ENCODE measurements around the gene GPRIN1.

GPRIN1 gene

DNA sequence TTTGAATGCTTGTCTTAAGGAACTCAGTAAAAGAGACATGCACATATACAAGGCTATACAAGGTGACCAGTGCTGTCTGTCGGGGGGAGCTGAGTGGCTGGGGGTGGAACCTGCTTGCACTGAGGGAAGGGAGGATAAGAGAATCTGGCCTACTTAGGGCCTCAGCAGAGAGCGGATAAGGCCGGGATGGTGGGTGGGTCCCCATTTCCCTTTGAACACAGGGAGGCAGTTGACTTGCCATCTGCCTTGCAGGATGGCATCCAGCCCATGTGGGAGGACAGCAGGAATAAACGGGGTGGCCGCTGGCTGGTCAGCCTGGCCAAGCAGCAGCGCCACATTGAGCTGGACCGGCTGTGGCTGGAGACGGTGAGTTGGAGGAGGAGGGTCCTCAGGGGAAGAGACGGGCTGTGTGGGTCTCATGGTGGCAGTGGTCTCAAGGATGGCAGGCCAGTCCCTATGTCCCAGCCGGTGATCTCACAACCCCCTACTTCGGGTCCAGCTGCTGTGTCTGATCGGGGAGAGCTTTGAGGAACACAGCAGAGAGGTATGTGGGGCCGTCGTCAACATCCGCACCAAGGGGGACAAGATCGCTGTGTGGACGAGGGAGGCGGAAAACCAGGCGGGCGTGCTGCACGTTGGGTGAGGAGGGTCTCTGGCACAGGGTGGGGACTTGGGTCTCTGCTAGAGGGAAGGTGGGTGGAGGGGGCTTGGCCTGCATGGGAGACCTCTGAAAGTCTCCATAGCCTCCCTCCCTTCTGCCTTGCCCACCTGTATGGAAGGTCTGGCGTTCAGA lies 35.1 kb upstream of the GPRIN1 start:
- Mint-ChIP-seq H3K4me3 (peak overlapping the region in 2 of 3 experiments; percentile 5 to 23), H3K4me1 (peaks cover 8% of the 10 kb centered on the region), H3K9me3 (no peaks in the 10 kb centered on the region), H3K36me3 (ENCODE audit: low read depth) (no peaks in the 10 kb centered on the region), H3K27ac (no peak overlapping the region), H3K27me3 (ENCODE audit: low read depth) (peaks cover 6% of the 10 kb centered on the region)
- TF ChIP-seq, protein P1, sequence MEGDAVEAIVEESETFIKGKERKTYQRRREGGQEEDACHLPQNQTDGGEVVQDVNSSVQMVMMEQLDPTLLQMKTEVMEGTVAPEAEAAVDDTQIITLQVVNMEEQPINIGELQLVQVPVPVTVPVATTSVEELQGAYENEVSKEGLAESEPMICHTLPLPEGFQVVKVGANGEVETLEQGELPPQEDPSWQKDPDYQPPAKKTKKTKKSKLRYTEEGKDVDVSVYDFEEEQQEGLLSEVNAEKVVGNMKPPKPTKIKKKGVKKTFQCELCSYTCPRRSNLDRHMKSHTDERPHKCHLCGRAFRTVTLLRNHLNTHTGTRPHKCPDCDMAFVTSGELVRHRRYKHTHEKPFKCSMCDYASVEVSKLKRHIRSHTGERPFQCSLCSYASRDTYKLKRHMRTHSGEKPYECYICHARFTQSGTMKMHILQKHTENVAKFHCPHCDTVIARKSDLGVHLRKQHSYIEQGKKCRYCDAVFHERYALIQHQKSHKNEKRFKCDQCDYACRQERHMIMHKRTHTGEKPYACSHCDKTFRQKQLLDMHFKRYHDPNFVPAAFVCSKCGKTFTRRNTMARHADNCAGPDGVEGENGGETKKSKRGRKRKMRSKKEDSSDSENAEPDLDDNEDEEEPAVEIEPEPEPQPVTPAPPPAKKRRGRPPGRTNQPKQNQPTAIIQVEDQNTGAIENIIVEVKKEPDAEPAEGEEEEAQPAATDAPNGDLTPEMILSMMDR (IDR thresholded peaks at IDR 0.05; ENCODE audit: unreplicated experiment in 3 of 3) = no peak

DNA sequence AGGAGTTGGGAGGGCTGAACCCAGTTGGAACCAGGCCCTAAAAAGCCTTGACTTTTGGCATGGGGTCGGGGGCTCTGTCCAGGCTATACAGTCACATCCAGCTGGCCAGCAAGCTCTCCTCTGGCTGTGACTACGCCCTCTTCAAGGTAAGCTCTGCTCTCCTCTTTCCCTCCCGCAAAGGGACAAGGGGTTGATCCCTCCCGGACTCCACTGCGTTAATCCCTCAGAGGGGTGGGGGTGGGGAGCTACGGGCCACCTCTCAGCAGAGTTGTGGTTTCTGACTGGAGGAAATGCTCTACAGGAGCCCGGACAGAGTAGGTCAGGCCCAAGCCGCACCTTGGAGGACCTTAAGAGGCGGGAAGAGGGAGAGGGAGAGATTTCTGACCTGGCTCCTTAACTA lies 34.3 kb upstream of the GPRIN1 start:
- Mint-ChIP-seq H3K27ac (no peak overlapping the region), H3K4me3 (no peak overlapping the region), H3K4me1 (peaks cover 8% of the 10 kb centered on the region), H3K36me3 (ENCODE audit: low read depth) (no peaks in the 10 kb centered on the region), H3K9me3 (no peaks in the 10 kb centered on the region), H3K27me3 (ENCODE audit: low read depth) (peaks cover 6% of the 10 kb centered on the region)
- TF ChIP-seq, protein P1 (IDR thresholded peaks at IDR 0.05; ENCODE audit: unreplicated experiment in 3 of 3) = no peak

DNA sequence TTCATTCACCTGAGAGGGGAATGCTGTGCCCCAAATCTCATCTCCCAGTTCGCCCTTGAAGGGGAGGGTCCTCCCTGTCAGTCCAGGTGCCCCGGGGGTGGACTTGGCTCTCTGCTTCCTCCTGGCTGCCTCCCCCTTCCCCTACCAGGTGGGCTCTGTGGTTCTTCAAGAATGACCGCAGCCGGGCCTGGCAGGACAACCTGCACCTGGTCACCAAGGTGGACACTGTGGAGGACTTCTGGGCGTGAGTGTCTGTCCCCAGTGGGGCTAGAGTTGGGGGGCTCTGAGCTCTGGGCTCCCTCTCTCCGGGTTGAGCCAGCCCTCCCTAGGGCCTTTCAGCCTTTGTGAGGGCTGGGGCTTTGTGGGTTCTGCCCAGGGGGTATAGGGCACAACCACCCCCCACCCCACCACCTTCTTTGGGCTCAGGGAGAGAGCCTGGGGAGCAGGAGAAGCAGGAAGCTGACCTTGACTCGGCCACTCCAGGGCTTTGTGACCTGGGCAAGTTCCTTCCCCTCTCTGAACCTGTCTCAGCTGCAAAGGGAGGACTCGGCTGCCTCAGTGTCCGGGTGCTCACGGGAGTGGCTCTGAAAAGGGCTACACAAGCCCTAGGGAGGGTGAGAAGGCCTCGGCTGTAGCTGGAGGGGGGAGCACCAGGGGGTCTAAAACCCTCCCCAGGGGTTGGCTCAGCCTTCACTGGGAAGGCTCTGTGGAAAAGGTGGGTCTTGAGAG lies 33.7 kb upstream of the GPRIN1 start:
- Mint-ChIP-seq H3K27ac (no peak overlapping the region), H3K4me1 (peaks cover 3% of the 10 kb centered on the region), H3K9me3 (no peaks in the 10 kb centered on the region), H3K36me3 (ENCODE audit: low read depth) (no peaks in the 10 kb centered on the region), H3K27me3 (ENCODE audit: low read depth) (peaks cover 11% of the 10 kb centered on the region), H3K4me3 (no peak overlapping the region)
- TF ChIP-seq, protein P1 (IDR thresholded peaks at IDR 0.05; ENCODE audit: unreplicated experiment in 3 of 3) = no peak

DNA sequence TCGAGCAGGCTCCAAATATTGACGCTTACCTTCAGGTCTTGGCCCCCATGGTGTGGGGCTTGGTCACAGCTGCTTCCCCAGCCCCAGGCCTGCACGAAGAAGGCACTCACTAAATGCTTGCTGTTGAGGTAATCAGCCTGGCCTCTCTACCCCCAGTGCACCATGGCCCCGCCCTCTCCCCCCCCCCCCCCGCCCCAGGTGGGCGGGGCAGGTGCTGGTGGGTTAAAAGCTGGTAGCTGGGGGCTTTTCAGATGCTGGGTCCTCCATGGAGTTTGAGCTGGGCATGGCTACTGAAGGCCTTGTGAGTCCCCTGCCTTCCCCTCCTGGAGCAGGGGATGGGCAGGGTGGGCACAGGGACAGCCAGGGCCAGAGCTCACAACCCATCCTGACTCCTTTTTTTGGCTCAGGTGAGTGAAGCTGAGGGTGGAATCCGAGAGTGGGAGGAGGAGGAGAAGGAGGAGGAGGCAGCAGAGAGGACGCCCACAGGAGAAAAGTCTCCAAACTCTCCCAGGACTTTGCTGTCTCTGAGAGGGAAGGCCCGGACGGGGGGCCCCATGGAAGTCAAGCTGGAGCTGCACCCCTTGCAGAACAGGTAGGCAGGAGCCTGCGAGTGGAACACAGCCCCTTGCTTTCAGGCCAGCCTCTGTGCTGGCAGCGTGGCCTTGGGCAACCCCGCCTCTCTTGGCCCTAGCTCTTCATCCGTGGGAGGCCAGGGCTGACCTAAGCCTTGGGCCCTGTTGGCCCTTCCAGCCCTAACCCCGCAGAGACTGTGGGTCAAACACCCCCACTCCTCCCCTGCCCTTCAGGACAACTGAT lies 32.9 kb upstream of the GPRIN1 start:
- Mint-ChIP-seq H3K4me1 (no peaks in the 10 kb centered on the region), H3K27me3 (ENCODE audit: low read depth) (peaks cover 17% of the 10 kb centered on the region), H3K36me3 (ENCODE audit: low read depth) (no peaks in the 10 kb centered on the region), H3K9me3 (no peaks in the 10 kb centered on the region), H3K27ac (no peak overlapping the region), H3K4me3 (no peak overlapping the region)
- TF ChIP-seq, protein P1 (IDR thresholded peaks at IDR 0.05; ENCODE audit: unreplicated experiment in 3 of 3) = no peak

DNA sequence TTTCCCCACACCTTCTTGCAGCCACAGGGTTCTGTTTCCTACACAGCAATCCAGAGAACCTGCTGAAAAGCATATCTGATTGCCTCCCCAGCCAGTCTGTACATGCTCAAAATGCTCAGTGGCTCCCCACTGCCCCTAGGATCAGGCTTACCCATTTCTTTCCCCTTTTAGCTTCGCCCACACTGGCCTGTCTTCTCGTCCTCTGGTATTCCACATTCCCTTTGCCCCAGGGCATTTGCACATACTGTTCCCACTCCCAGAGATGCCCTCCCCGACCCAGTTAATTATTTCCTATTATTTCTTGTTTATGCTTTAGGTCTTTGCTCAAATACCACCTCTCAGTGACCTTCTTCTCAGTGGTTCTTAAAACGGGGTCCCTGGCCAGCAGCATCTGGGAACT lies 30.7 kb upstream of the GPRIN1 start:
- no peaks in the 10 kb centered on the region for H3K9me3 Mint-ChIP-seq
- no peaks in the 10 kb centered on the region for H3K4me1 Mint-ChIP-seq
- no peak overlapping the region for H3K27ac Mint-ChIP-seq
- TF ChIP-seq, protein P1 (IDR thresholded peaks at IDR 0.05; ENCODE audit: unreplicated experiment in 3 of 3) = no peak
- H3K4me3 Mint-ChIP-seq = no peak overlapping the region
- H3K27me3 Mint-ChIP-seq (ENCODE audit: low read depth) = peaks cover 40% of the 10 kb centered on the region
- H3K36me3 Mint-ChIP-seq (ENCODE audit: low read depth) = no peaks in the 10 kb centered on the region
